Epidermal melanocyte (primary cell): ENCODE results near the gene ATIC.

Source experiments
- DNase-seq: peaks from one replicate; pipeline ENCODE4 v3.0.0; 2011; ENCODE audit warnings: low spot score; ENCODE audit not compliant: insufficient read length

Gene ATIC

GRCh38 chr2:215374642-215375466 lies 63.0 kb downstream of the ATIC start:
- DNase-seq, result no peak

GRCh38 chr2:215375467-215375830 lies 63.6 kb downstream of the ATIC start:
- no peak for DNase-seq

GRCh38 chr2:215376103-215376780 lies 64.4 kb downstream of the ATIC start:
- no peak for DNase-seq

- DNase-seq, result no peak
Observed at GRCh38 chr2:215377283-215377682, 65.4 kb downstream of the ATIC start.

- no peak for DNase-seq
Observed at GRCh38 chr2:215378045-215378444, 66.2 kb downstream of the ATIC start.

GRCh38 chr2:215379039-215379438 lies 67.2 kb downstream of the ATIC start:
- no peak for DNase-seq

GRCh38 chr2:215379948-215380347 lies 68.1 kb downstream of the ATIC start:
- no peak for DNase-seq

GRCh38 chr2:215380699-215381098 lies 68.8 kb downstream of the ATIC start:
- no peak for DNase-seq

- DNase-seq, result no peak
Observed at GRCh38 chr2:215382011-215382410, 70.2 kb downstream of the ATIC start.

GRCh38 chr2:215382480-215382879 lies 70.6 kb downstream of the ATIC start:
- DNase-seq, result no peak

- DNase-seq, result no peak
Observed at GRCh38 chr2:215383652-215384279, 71.9 kb downstream of the ATIC start.

- no peak for DNase-seq
Observed at GRCh38 chr2:215384710-215385109, 72.9 kb downstream of the ATIC start.

- no peak for DNase-seq
Observed at GRCh38 chr2:215386566-215386965, 74.7 kb downstream of the ATIC start.

GRCh38 chr2:215388002-215388728 lies 76.3 kb downstream of the ATIC start:
- no peak for DNase-seq

GRCh38 chr2:215390550-215390913 lies 78.7 kb downstream of the ATIC start:
- no peak for DNase-seq

- no peak for DNase-seq
Observed at GRCh38 chr2:215391531-215391930, 79.7 kb downstream of the ATIC start.

GRCh38 chr2:215392164-215392563 lies 80.3 kb downstream of the ATIC start:
- no peak for DNase-seq

GRCh38 chr2:215392687-215393270 lies 80.9 kb downstream of the ATIC start:
- DNase-seq, result no peak

- no peak for DNase-seq
Observed at GRCh38 chr2:215394102-215394805, 82.4 kb downstream of the ATIC start.

GRCh38 chr2:215395687-215396460 lies 84.0 kb downstream of the ATIC start:
- DNase-seq, result no peak
